Subcutaneous abdominal adipose tissue (tissue), 5 donors: Measurements from ENCODE around the gene AKAP10.
"Not testable (repeated sequence)": the region's sequence is repeated elsewhere in the genome, so short reads cannot be mapped to it uniquely, and the experiment has no call there.

Experiments
- H3K27ac ChIP-seq: one replicate; pipeline ENCODE4 v1.7.0; 2013; ENCODE audit warnings: low read depth, mild to moderate bottlenecking, inconsistent platforms, low read length, moderate library complexity
- H3K27me3 ChIP-seq, 5 donors: one replicate each; pipeline ENCODE4 v1.7.0; 2013; ENCODE audit warnings: low read length in 5 of 5, inconsistent platforms in 1 of 5; ENCODE audit not compliant: control insufficient read depth in 5 of 5, insufficient read depth in 4 of 5
- H3K36me3 ChIP-seq, 5 donors: one replicate each; pipeline ENCODE4 v1.7.0; 2013; ENCODE audit warnings: low read length in 5 of 5; ENCODE audit not compliant: control insufficient read depth in 5 of 5, insufficient read depth in 5 of 5
- H3K4me1 ChIP-seq, 5 donors: one replicate each; pipeline ENCODE4 v1.7.0; 2013; ENCODE audit warnings: low read length in 5 of 5, mild to moderate bottlenecking in 3 of 5, moderate library complexity in 1 of 5; ENCODE audit not compliant: control insufficient read depth in 5 of 5, insufficient read depth in 5 of 5
- H3K4me3 ChIP-seq, 5 donors: one replicate each; pipeline ENCODE4 v1.7.0; 2013; ENCODE audit warnings: low read length in 5 of 5, low read depth in 1 of 5
- H3K9ac ChIP-seq, 5 donors: one replicate each; pipeline ENCODE4 v1.7.0; 2013; ENCODE audit warnings: low read length in 5 of 5, mild to moderate bottlenecking in 4 of 5, moderate library complexity in 3 of 5
- H3K9me3 ChIP-seq, 5 donors: one replicate each; pipeline ENCODE4 v1.7.0; 2013; ENCODE audit warnings: low read length in 5 of 5; ENCODE audit not compliant: control insufficient read depth in 5 of 5
- donor health status: healthy.
- donor health status: healthy.
- donor health status: healthy.
- donor health status: healthy.
- donor health status: healthy.

Gene AKAP10

GRCh38 chr17:19978805-19979211, 1.2 kb upstream of the AKAP10 start:
- peaks cover 0 to 5% (median 0%) of the 10 kb centered on the region in 5 donors for H3K36me3 ChIP-seq
- H3K4me3 ChIP-seq, result peak overlapping the region in 4 of 5 donors; percentile 67 to 86 (median 75)
- no peak overlapping the region for H3K27ac ChIP-seq
- H3K4me1 ChIP-seq, result peaks cover 2 to 46% (median 35%) of the 10 kb centered on the region in 5 donors
- H3K27me3 ChIP-seq, result no peaks in the 10 kb centered on the region
- H3K9ac ChIP-seq, result no peak overlapping the region
- no peaks in the 10 kb centered on the region for H3K9me3 ChIP-seq

GRCh38 chr17:19978209-19978802, 678 bp upstream of the AKAP10 start:
- H3K27me3 ChIP-seq, result no peaks in the 10 kb centered on the region
- H3K27ac ChIP-seq, result peak overlapping the region; percentile 80
- H3K9me3 ChIP-seq, result no peaks in the 10 kb centered on the region
- peak overlapping the region; percentile 67 to 86 (median 78) for H3K4me3 ChIP-seq
- peaks cover 2 to 46% (median 35%) of the 10 kb centered on the region in 5 donors for H3K4me1 ChIP-seq
- peaks cover 0 to 5% (median 2%) of the 10 kb centered on the region in 5 donors for H3K36me3 ChIP-seq
- H3K9ac ChIP-seq, result peak overlapping the region in 4 of 5 donors; percentile 59 to 94 (median 83)

GRCh38 chr17:19975601-19976000, 2.0 kb downstream of the AKAP10 start:
- Histone ChIP-seq H3K4me3 (no peak overlapping the region), H3K36me3 (peaks cover 0 to 7% (median 3%) of the 10 kb centered on the region in 5 donors), H3K9me3 (no peaks in the 10 kb centered on the region), H3K27me3 (no peaks in the 10 kb centered on the region), H3K27ac (no peak overlapping the region), H3K4me1 (peaks cover 2 to 46% (median 35%) of the 10 kb centered on the region in 5 donors), H3K9ac (peak overlapping the region in 1 of 5 donors; percentile 35)

GRCh38 chr17:19973156-19973555, 4.5 kb downstream of the AKAP10 start:
- Histone ChIP-seq H3K27me3 (no peaks in the 10 kb centered on the region), H3K4me3 (no peak overlapping the region), H3K9me3 (no peaks in the 10 kb centered on the region), H3K27ac (no peak overlapping the region), H3K4me1 (peaks cover 0 to 27% (median 21%) of the 10 kb centered on the region in 5 donors), H3K9ac (no peak overlapping the region), H3K36me3 (peaks cover 5 to 17% (median 15%) of the 10 kb centered on the region in 5 donors)

GRCh38 chr17:19962954-19963353, 14.7 kb downstream of the AKAP10 start:
- H3K9ac ChIP-seq, H3K4me1 ChIP-seq, H3K27me3 ChIP-seq, H3K9me3 ChIP-seq, H3K4me3 ChIP-seq, H3K27ac ChIP-seq: not testable (repeated sequence)
- peaks cover 25 to 50% (median 36%) of the 10 kb centered on the region in 5 donors for H3K36me3 ChIP-seq

GRCh38 chr17:19958023-19958422, 19.6 kb downstream of the AKAP10 start:
- no peak overlapping the region for H3K27ac ChIP-seq
- H3K9ac ChIP-seq, result no peak overlapping the region
- H3K27me3 ChIP-seq, result no peaks in the 10 kb centered on the region
- peaks cover 0 to 7% (median 0%) of the 10 kb centered on the region in 5 donors for H3K4me1 ChIP-seq
- peaks cover 25 to 41% (median 38%) of the 10 kb centered on the region in 5 donors for H3K36me3 ChIP-seq
- H3K4me3 ChIP-seq, result no peak overlapping the region
- H3K9me3 ChIP-seq, result peaks cover 0 to 5% (median 0%) of the 10 kb centered on the region in 5 donors

- Histone ChIP-seq H3K36me3 (peaks cover 16 to 26% (median 24%) of the 10 kb centered on the region in 5 donors), H3K4me1 (peaks cover 0 to 5% (median 0%) of the 10 kb centered on the region in 5 donors), H3K4me3 (no peak overlapping the region), H3K9me3 (peaks cover 0 to 5% (median 0%) of the 10 kb centered on the region in 5 donors), H3K9ac (no peak overlapping the region), H3K27ac (no peak overlapping the region), H3K27me3 (no peaks in the 10 kb centered on the region)
Measured at GRCh38 chr17:19955099-19955498, 22.5 kb downstream of the AKAP10 start.

- peaks cover 0 to 12% (median 10%) of the 10 kb centered on the region in 5 donors for H3K4me1 ChIP-seq
- peaks cover 8 to 14% (median 12%) of the 10 kb centered on the region in 5 donors for H3K36me3 ChIP-seq
- not testable (repeated sequence) for H3K4me3 ChIP-seq, H3K27me3 ChIP-seq, H3K27ac ChIP-seq, H3K9ac ChIP-seq, H3K9me3 ChIP-seq
Measured at GRCh38 chr17:19951411-19951810, 26.2 kb downstream of the AKAP10 start.

- peaks cover 7 to 13% (median 12%) of the 10 kb centered on the region in 5 donors for H3K36me3 ChIP-seq
- H3K27ac ChIP-seq, H3K9ac ChIP-seq, H3K9me3 ChIP-seq, H3K27me3 ChIP-seq, H3K4me1 ChIP-seq, H3K4me3 ChIP-seq: not testable (repeated sequence)
Measured at GRCh38 chr17:19950624-19951195, 26.9 kb downstream of the AKAP10 start.

GRCh38 chr17:19948116-19948943, 29.3 kb downstream of the AKAP10 start:
- Histone ChIP-seq H3K9me3 (peaks cover 0 to under 1% (median 0%) of the 10 kb centered on the region in 5 donors), H3K27ac (no peak overlapping the region), H3K4me1 (peaks cover 0 to 10% (median 8%) of the 10 kb centered on the region in 5 donors), H3K4me3 (no peak overlapping the region), H3K27me3 (no peaks in the 10 kb centered on the region), H3K9ac (no peak overlapping the region), H3K36me3 (peaks cover 13 to 23% (median 20%) of the 10 kb centered on the region in 5 donors)
